Muscle of leg (tissue), 16 donors: Measurements from ENCODE around the gene LCN12. TPM values are rescaled to one million over a fixed set of nuclear protein-coding genes. Genes with fewer than 3 reads are reported as not detected.
A peak's percentile ranks its signal among the peaks of the same experiment; 100 is the strongest.

ENCODE experiments used
- DNase-seq: peaks from one replicate; pipeline ENCODE4 v3.0.0; 2013
- H3K27ac ChIP-seq: one replicate; pipeline ENCODE4 v1.5.1; 2013; ENCODE audit warnings: mild to moderate bottlenecking, low read length, control low read depth
- H3K27me3 ChIP-seq: one replicate; pipeline ENCODE4 v1.6.1; 2013; ENCODE audit warnings: low read length; ENCODE audit not compliant: control insufficient read depth, insufficient read depth
- H3K36me3 ChIP-seq: one replicate; pipeline ENCODE4 v1.6.1; 2013; ENCODE audit warnings: low read length; ENCODE audit not compliant: control insufficient read depth, insufficient read depth
- H3K4me1 ChIP-seq: one replicate; pipeline ENCODE4 v1.6.1; 2013; ENCODE audit warnings: low read length; ENCODE audit not compliant: control insufficient read depth, insufficient read depth
- H3K4me3 ChIP-seq: one replicate; pipeline ENCODE4 v1.5.1; 2013; ENCODE audit warnings: low read length, control low read depth
- H3K9me3 ChIP-seq: replicated peaks from 2 replicates; pipeline ENCODE4 v1.6.1; 2013; ENCODE audit warnings: low read depth, low read length; ENCODE audit not compliant: control insufficient read depth
- WGBS: methylation state at CpG from one replicate; pipeline ENCODE4 v1.1.5; 2013; ENCODE audit warnings: missing lambda C conversion rate; ENCODE audit not compliant: insufficient coverage; 5-methylcytosine and 5-hydroxymethylcytosine counted together
- long read RNA-seq, 11 donors: transcript quantifications; one replicate each; lab custom pipeline, GENCODE V29; 2026
- polyA plus RNA-seq, 8 donors: library from polyadenylated mRNA; unstranded; fragments of 120-200 nt; gene quantifications; one replicate each; pipeline versions ENCODE4 v1.2.1 to v1.2.3, GENCODE V29; 2013; ENCODE audit warnings: inconsistent platforms in 1 of 8, low replicate concordance in 1 of 8; ENCODE audit not compliant: insufficient read length in 8 of 8, insufficient read depth in 1 of 8
- total RNA-seq: library from RNA; stranded (reverse); fragments of 120-200 nt; gene quantifications from one replicate; pipeline ENCODE4 v1.2.4, GENCODE V29; 2013

The LCN12 gene, protein sequence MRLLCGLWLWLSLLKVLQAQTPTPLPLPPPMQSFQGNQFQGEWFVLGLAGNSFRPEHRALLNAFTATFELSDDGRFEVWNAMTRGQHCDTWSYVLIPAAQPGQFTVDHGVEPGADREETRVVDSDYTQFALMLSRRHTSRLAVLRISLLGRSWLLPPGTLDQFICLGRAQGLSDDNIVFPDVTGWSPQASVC
- total RNA-seq, result 0.44 TPM
- polyA plus RNA-seq, result 1 to 10 TPM in 3 of 8 donors, under 1 TPM in 4, not detected in 1; 0.10 to 5.3 (median 0.75) TPM
- long read RNA-seq, donor 1, result 0 reads
- long read RNA-seq, donor 2, result 0 reads
- long read RNA-seq, donor 3, result 0 reads
- long read RNA-seq, donor 4, result 0 reads
- long read RNA-seq, donor 5, result 0 reads
- long read RNA-seq, donor 6, result 0 reads
- long read RNA-seq, donor 7, result 0 reads
- long read RNA-seq, donor 8, result 0 reads
- long read RNA-seq, donor 9, result 0 reads
- long read RNA-seq, donor 10, result 0 reads
- long read RNA-seq, donor 11, result 0 reads

DNA sequence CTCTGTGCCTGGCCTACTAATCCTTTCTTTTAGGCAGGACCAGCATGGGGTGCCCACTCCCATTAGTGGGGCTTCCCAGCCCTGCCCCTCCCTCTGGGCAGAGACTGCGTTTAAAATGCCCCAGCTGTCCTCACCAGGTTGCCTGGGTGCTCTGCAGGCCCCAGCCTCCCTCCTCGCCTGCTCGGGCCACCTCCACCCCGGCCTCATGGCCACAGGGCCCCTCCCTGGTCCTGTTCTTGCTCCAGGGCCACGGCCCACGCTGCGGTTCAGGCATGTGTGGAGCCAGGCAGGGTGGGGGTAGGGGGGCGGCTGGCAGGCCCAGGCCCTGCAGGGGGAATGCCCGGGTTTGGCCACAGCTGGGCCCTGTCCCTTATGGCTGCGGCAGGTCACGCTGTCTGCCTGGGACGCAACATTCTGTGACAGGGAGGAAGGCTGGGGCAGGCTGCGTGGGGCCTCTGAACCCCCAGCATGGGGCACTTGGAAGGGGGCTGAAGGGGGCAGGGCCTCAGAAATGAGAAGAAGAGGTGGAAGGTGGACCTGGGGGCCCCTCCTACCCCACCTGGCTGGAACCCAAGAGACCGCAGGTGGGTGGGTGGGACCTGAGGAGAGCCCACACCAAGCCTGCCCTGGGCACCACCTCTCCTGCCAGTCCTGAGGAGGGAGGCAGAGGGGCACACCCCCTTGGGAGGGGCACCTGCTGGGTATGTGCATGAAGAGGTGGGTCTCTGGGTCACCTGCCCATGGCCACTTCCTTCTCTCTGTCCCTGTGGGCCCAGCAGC lies at the start of gene LCN12:
TSS of gene LCN12 (plus strand) at position 733 of the 780 bp plus-strand sequence. CDS start 55 bp downstream, outside the sequence.
- no peaks in the 10 kb centered on the region for H3K9me3 ChIP-seq
- H3K4me1 ChIP-seq, result peaks cover 35% of the 10 kb centered on the region
- H3K27ac ChIP-seq, result no peak within 1 kb of the TSS
- 78% methylated on average over 11 of the region's 14 CpGs for WGBS
- DNase-seq, result no peak
- no peak within 1 kb of the TSS for H3K4me3 ChIP-seq
- H3K36me3 ChIP-seq, result no peaks in the 10 kb centered on the region
- H3K27me3 ChIP-seq, result no peaks in the 10 kb centered on the region

DNA sequence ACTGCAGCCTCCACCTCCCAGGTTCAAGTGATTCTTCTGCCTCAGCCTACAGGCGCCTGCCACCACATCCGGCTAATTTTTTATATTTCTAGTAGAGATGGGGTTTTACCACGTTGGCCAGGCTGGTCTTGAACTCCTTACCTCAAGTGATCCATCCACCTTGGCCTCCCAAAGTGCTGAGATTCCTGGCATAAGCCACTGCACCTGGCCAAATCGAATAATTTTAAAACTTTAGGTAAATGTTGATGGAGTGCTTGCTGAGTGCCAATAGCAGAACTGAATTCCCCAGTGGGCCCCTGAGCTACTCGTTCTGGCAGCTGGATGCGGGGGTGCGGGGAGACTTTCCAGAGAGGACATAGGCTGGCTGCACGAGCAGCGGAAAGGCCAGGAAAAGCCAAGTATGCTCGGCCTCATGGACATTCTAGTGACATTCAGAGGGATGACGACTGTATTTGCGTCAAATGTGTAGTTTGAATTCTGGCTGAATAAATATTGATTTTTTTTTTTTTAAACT lies 49.0 kb upstream of the LCN12 start:
- H3K4me3 ChIP-seq, result no peak overlapping the region
- peaks cover 72% of the 10 kb centered on the region for H3K36me3 ChIP-seq
- peaks cover 7% of the 10 kb centered on the region for H3K4me1 ChIP-seq
- no peaks in the 10 kb centered on the region for H3K9me3 ChIP-seq
- WGBS, result 57% methylated on average over 8 of the region's 12 CpGs
- peak; percentile 25 for DNase-seq
- H3K27me3 ChIP-seq, result no peaks in the 10 kb centered on the region
- H3K27ac ChIP-seq, result no peak overlapping the region

DNA sequence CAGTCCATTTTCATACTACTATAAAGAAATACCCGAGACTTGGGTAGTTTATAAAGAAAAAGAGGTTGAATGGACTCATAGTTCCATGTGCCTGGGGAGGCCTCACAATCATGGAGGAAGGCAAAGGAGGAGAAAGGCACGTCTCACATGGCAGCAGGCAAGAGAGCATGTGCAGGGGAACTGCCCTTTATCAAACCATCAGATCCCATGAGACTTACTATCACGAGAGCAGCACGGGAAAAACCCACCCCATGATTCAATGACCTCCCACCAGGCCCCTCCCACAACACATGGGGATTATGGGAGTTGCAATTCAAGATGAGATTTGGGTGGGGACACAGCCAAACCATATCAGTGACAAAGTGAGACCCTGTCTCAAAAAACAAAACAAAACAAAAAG lies 45.8 kb upstream of the LCN12 start:
- H3K4me3 ChIP-seq, result no peak overlapping the region
- no peaks in the 10 kb centered on the region for H3K27me3 ChIP-seq
- no peak overlapping the region for H3K27ac ChIP-seq
- WGBS, result 100% methylated on average over 1 of the region's 4 CpGs
- no peaks in the 10 kb centered on the region for H3K9me3 ChIP-seq
- peaks cover 7% of the 10 kb centered on the region for H3K4me1 ChIP-seq
- peaks cover 66% of the 10 kb centered on the region for H3K36me3 ChIP-seq
- no peak for DNase-seq

- H3K4me1 ChIP-seq, result peaks cover 4% of the 10 kb centered on the region
- DNase-seq, result no peak
- peaks cover 56% of the 10 kb centered on the region for H3K36me3 ChIP-seq
- H3K27ac ChIP-seq, result no peak overlapping the region
- no peaks in the 10 kb centered on the region for H3K9me3 ChIP-seq
- H3K27me3 ChIP-seq, result no peaks in the 10 kb centered on the region
- no peak overlapping the region for H3K4me3 ChIP-seq
- 94% methylated on average over 25 of the region's 29 CpGs for WGBS
These were observed 44.8 kb upstream of the LCN12 start for GRCh38 chr9:136907011-136907914.

DNA sequence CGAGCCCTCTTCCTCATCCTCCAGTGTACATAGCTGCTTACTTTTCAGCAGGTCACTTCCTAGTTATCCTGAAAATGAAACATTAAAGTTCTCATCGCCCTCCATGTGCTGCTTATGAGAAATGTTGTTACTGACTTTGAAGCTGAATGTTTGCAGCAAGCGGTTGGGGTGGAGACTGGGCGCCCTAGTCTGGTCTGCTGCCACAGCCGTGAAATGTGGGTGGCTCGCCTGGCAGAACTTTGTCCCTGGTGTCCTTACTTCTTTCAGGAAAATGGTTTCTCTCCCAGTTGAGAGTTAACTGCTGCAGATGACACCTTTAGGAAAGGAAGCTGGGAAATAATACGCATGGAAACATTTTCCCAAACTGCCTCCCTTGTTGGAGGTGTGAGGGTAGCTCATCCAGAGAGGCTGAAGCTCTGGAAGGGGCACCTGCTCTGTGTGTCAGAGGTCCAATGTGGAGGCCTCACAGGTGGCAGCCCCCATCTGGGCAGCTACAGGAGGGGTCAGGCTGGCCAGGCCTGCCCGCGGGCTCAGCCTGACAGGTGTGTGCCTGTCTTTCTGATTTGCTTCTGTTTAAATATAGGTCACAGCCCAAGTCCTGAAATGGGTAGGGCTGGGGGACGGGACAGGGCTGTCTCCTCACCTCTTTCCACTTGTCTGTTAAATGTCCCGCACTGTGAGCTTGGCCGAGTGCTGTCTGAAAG lies 41.7 kb upstream of the LCN12 start:
- H3K9me3 ChIP-seq, result no peaks in the 10 kb centered on the region
- no peaks in the 10 kb centered on the region for H3K4me1 ChIP-seq
- H3K27me3 ChIP-seq, result no peaks in the 10 kb centered on the region
- no peak overlapping the region for H3K27ac ChIP-seq
- DNase-seq, result no peak
- WGBS, result 93% methylated on average over 9 of the region's 12 CpGs
- H3K36me3 ChIP-seq, result peaks cover 61% of the 10 kb centered on the region
- no peak overlapping the region for H3K4me3 ChIP-seq

DNA sequence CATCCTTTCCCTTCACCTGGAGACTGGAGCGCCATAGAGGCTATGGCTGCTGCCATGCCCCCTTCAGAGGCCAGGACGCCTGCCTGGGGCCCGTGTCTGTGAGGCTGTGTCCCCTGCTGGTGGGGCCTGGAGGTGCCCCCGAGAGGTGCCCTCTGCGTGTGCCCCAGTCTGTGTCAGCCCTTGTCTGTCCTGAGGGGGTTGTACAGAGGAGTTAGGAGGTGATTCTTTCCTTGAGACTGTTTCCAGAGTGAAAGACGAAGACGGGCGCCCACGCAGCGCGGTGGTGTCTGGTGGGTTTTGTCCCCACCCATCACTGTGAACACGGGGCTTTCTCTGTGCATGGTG lies 41.2 kb upstream of the LCN12 start:
- Histone ChIP-seq H3K27me3 (no peaks in the 10 kb centered on the region), H3K27ac (no peak overlapping the region), H3K9me3 (no peaks in the 10 kb centered on the region), H3K4me3 (no peak overlapping the region), H3K36me3 (peaks cover 66% of the 10 kb centered on the region), H3K4me1 (no peaks in the 10 kb centered on the region)
- no peak for DNase-seq
- 88% methylated on average over 12 of the region's 12 CpGs for WGBS

DNA sequence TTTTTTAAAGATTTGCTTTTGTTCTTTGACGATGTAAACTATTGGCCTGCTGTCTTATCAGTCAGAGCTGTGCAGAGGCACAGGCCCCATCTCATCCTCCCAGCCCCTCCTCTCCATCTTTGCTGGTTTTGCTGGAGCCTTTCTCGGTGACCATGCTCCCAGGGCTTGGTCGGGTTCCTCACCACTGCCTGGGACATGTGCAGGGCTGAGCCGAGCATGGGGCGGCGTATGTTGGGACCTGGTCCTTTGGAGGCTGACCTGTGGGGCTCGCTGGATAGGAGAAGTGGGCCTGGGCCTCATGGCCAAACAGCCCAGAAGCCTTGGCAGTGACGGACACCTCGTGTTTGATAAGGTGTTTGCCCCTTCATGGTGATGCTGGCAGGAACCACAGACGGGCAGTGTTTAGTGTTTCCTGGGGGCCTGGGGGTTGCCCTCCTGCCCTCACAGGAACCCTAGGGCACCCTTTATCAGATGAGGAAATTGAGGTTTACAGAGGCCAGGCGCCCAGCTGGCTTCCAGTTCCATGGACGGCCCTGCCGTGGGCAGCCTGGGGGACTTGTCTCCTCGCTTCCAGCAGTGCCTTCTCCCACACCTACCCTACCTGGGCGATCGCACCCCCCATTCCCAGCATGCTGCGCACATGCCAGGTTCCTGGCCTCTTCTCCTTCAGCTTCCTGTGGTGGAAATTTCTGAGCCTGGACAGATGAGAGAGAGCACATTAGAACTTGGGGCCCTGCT lies 38.2 kb upstream of the LCN12 start:
- H3K9me3 ChIP-seq, result no peaks in the 10 kb centered on the region
- no peaks in the 10 kb centered on the region for H3K27me3 ChIP-seq
- H3K27ac ChIP-seq, result no peak overlapping the region
- WGBS, result 88% methylated on average over 9 of the region's 17 CpGs
- no peaks in the 10 kb centered on the region for H3K4me1 ChIP-seq
- H3K4me3 ChIP-seq, result no peak overlapping the region
- H3K36me3 ChIP-seq, result peaks cover 61% of the 10 kb centered on the region
- DNase-seq, result no peak

GRCh38 chr9:136915632-136916329 lies 36.3 kb upstream of the LCN12 start:
- Histone ChIP-seq H3K9me3 (no peaks in the 10 kb centered on the region), H3K27me3 (no peaks in the 10 kb centered on the region), H3K27ac (no peak overlapping the region), H3K4me3 (no peak overlapping the region), H3K4me1 (no peaks in the 10 kb centered on the region), H3K36me3 (peaks cover 54% of the 10 kb centered on the region)
- 84% methylated on average over 20 of the region's 21 CpGs for WGBS
- no peak for DNase-seq
